PC-3 (cell line): ENCODE results near the gene MAGI2. TPM values are rescaled to one million over a fixed set of nuclear protein-coding genes. Genes with fewer than 3 reads are reported as not detected.

Experiments used
- ATAC-seq: fragments of 200-7000 bp; cut with Tn5 transposase; 2 replicates; pipeline ENCODE4 v1.9.1; 2020; ENCODE audit warnings: mild to moderate bottlenecking, moderate library complexity
- BruUV-seq: library from RNA; stranded (reverse); fragments of 400-500 nt; replicated peaks from 2 replicates; lab custom pipeline; 2021; lab: Mats Ljungman, UMichigan
- CTCF ChIA-PET: fragments of 300-600 bp; sonication (Branson Sonifier 250); formaldehyde crosslinking; loops from one replicate; lab custom pipeline; 2022; ENCODE audit warnings: antibody characterized with exemption; lab: Charles Lee
- POLR2A ChIA-PET: fragments of 300-600 bp; sonication (Branson Sonifier 250); formaldehyde crosslinking; loops from one replicate; lab custom pipeline; 2022; ENCODE audit warnings: antibody characterized with exemption; ENCODE audit not compliant: unreplicated experiment; lab: Charles Lee
- DNase-seq: peaks from one replicate; pipeline ENCODE4 v3.0.0-alpha.2; 2015
- H2AFZ ChIP-seq: fragments of 300-600 bp; sonication (generic); 2 replicates; pipeline ENCODE4 v1.6.0; 2016; ENCODE audit warnings: antibody characterized with exemption, low read length
- H3F3A ChIP-seq: fragments of 300-600 bp; sonication (generic); one replicate; pipeline ENCODE4 v1.6.0; 2017; ENCODE audit warnings: antibody characterized with exemption, low read length, control low read depth, mild to moderate bottlenecking; ENCODE audit not compliant: unreplicated experiment
- H3K27ac ChIP-seq: fragments of 300-600 bp; sonication (generic); 2 replicates; pipeline ENCODE4 v1.5.1; 2016; ENCODE audit warnings: mild to moderate bottlenecking, low read length
- H3K27me3 ChIP-seq: fragments of 300-600 bp; sonication (generic); 2 replicates; pipeline ENCODE4 v1.6.1; 2016; ENCODE audit warnings: low read length, mixed read lengths
- H3K36me3 ChIP-seq: fragments of 300-600 bp; sonication (generic); 2 replicates; pipeline ENCODE4 v1.6.1; 2016; ENCODE audit warnings: low read depth, mixed run types, low read length, mixed read lengths
- H3K4me1 ChIP-seq: fragments of 300-600 bp; sonication (generic); 2 replicates; pipeline ENCODE4 v1.5.1; 2016; ENCODE audit warnings: low read length; ENCODE audit not compliant: insufficient read depth
- H3K4me2 ChIP-seq: fragments of 300-600 bp; sonication (generic); 2 replicates; pipeline ENCODE4 v1.6.0; 2016; ENCODE audit warnings: low read length
- H3K4me3 ChIP-seq: fragments of 300-600 bp; sonication (generic); 2 replicates; pipeline ENCODE4 v1.5.1; 2016; ENCODE audit warnings: mild to moderate bottlenecking, low read length, mixed read lengths
- H3K79me2 ChIP-seq: fragments of 300-600 bp; sonication (generic); 2 replicates; pipeline ENCODE4 v1.6.1; 2017; ENCODE audit warnings: low read length, mixed read lengths
- H3K9ac ChIP-seq: fragments of 300-600 bp; sonication (generic); 2 replicates; pipeline ENCODE4 v1.6.0; 2016; ENCODE audit warnings: mild to moderate bottlenecking, low read length
- H3K9me2 ChIP-seq: fragments of 300-600 bp; sonication (generic); replicated peaks from 2 replicates; pipeline ENCODE4 v1.6.1; 2016; ENCODE audit warnings: mixed run types, low read length, mixed read lengths
- H3K9me3 ChIP-seq: fragments of 300-600 bp; sonication (generic); 2 replicates; pipeline ENCODE4 v1.6.1; 2016; ENCODE audit warnings: low read length, mixed read lengths
- H4K20me1 ChIP-seq: fragments of 300-600 bp; sonication (generic); 2 replicates; pipeline ENCODE4 v1.6.1; 2016; ENCODE audit warnings: low read length, mixed read lengths
- CTCF ChIP-seq: fragments of 300-600 bp; sonication (generic); conservative IDR thresholded peaks from 2 replicates; pipeline ENCODE4 v1.5.1; 2017; ENCODE audit warnings: antibody characterized with exemption, low read depth, mild to moderate bottlenecking, low read length
- EZH2 ChIP-seq: fragments of 300-600 bp; sonication (generic); IDR thresholded peaks from one replicate; pipeline ENCODE4 v1.6.1; 2017; ENCODE audit warnings: antibody characterized with exemption, mild to moderate bottlenecking, low read length; ENCODE audit not compliant: unreplicated experiment
- EZH2phosphoT487 ChIP-seq: fragments of 300-600 bp; sonication (generic); IDR thresholded peaks from 2 replicates; pipeline ENCODE4 v1.6.1; 2018; ENCODE audit warnings: mild to moderate bottlenecking, antibody characterized with exemption, low read length, borderline replicate concordance
- intact Hi-C: fragments of 100-400 bp; cut with micrococcal nuclease; formaldehyde crosslinking; loops from 2 replicates; pipeline ENCODE4 v1.9.0; 2023
- total RNA-seq: library from RNA; depleted of rRNA; stranded (reverse); fragments of >200 nt; gene quantifications from 2 replicates; pipeline ENCODE4 v1.2.3, GENCODE V29; 2014

The MAGI2 gene
- total RNA-seq, 1 experiment from 2014 or later: not detected

- ChIA-PET CTCF (interaction anchor here (0.7 kb wide), 1 partner anchor 1870 kb away, joined by 4 read pairs; no protein-coding TSS in a partner anchor), POLR2A (no interaction called here)
- H3K27me3 ChIP-seq: peaks cover 19% of the 10 kb centered on the region; the same call in 1 of the 2 replicates
- no peaks in the 10 kb centered on the region for H3F3A ChIP-seq
- no TSS peak for BruUV-seq
- no peak overlapping the region for H3K9ac ChIP-seq
- no peaks in the 10 kb centered on the region for H3K4me1 ChIP-seq
- intact Hi-C loops: no loop called here
- no peaks in the 10 kb centered on the region for H4K20me1 ChIP-seq
- no peak overlapping the region for H3K4me2 ChIP-seq
- no peak for DNase-seq
- no peak for ATAC-seq
- H3K79me2 ChIP-seq: no peaks in the 10 kb centered on the region
- H3K36me3 ChIP-seq: no peaks in the 10 kb centered on the region
- H3K4me3 ChIP-seq: no peak overlapping the region
- no peak overlapping the region for H2AFZ ChIP-seq
- H3K27ac ChIP-seq: no peak overlapping the region
- no peaks in the 10 kb centered on the region for H3K9me2 ChIP-seq
- no peaks in the 10 kb centered on the region for H3K9me3 ChIP-seq
- TF ChIP-seq EZH2: no peak
- TF ChIP-seq CTCF: no peak
- TF ChIP-seq EZH2phosphoT487: no peak
Observed at GRCh38 chr7:78264105-78264504, 1189.4 kb downstream of the MAGI2 start.

GRCh38 chr7:78261739-78262138 is 1191.7 kb downstream of the MAGI2 start:
- no peak overlapping the region for H2AFZ ChIP-seq
- H3K27me3 ChIP-seq: peaks cover 26% of the 10 kb centered on the region; the same call in 1 of the 2 replicates
- DNase-seq (no peak), ATAC-seq (no peak)
- no peak overlapping the region for H3K4me3 ChIP-seq
- no peaks in the 10 kb centered on the region for H3K36me3 ChIP-seq
- no peaks in the 10 kb centered on the region for H3F3A ChIP-seq
- H3K9ac ChIP-seq: no peak overlapping the region
- H3K4me2 ChIP-seq: no peak overlapping the region
- CTCF ChIA-PET: no interaction called here
- no peak overlapping the region for H3K27ac ChIP-seq
- POLR2A ChIA-PET: no interaction called here
- H3K9me3 ChIP-seq: no peaks in the 10 kb centered on the region
- H3K79me2 ChIP-seq: no peaks in the 10 kb centered on the region
- BruUV-seq: no TSS peak
- H3K9me2 ChIP-seq: no peaks in the 10 kb centered on the region
- intact Hi-C loops: no loop called here
- no peaks in the 10 kb centered on the region for H3K4me1 ChIP-seq
- TF ChIP-seq CTCF: no peak
- TF ChIP-seq EZH2: no peak
- H4K20me1 ChIP-seq: no peaks in the 10 kb centered on the region

GRCh38 chr7:78261302-78261701 is 1192.2 kb downstream of the MAGI2 start:
- BruUV-seq: no TSS peak
- Histone ChIP-seq H3F3A (no peaks in the 10 kb centered on the region), H3K9me3 (no peaks in the 10 kb centered on the region), H3K4me3 (no peak overlapping the region), H3K9ac (no peak overlapping the region), H4K20me1 (no peaks in the 10 kb centered on the region), H3K79me2 (no peaks in the 10 kb centered on the region), H3K4me1 (no peaks in the 10 kb centered on the region), H3K27me3 (peaks cover 27% of the 10 kb centered on the region; the same call in 1 of the 2 replicates), H3K9me2 (no peaks in the 10 kb centered on the region), H3K4me2 (no peak overlapping the region), H2AFZ (no peak overlapping the region), H3K36me3 (no peaks in the 10 kb centered on the region), H3K27ac (no peak overlapping the region)
- POLR2A ChIA-PET: no interaction called here
- ATAC-seq (no peak), DNase-seq (no peak)
- no peak for TF ChIP-seq CTCF
- intact Hi-C loops: no loop called here
- CTCF ChIA-PET: no interaction called here
